ENCODE measurements around the gene SLC18A3.

SLC18A3 gene

DNA sequence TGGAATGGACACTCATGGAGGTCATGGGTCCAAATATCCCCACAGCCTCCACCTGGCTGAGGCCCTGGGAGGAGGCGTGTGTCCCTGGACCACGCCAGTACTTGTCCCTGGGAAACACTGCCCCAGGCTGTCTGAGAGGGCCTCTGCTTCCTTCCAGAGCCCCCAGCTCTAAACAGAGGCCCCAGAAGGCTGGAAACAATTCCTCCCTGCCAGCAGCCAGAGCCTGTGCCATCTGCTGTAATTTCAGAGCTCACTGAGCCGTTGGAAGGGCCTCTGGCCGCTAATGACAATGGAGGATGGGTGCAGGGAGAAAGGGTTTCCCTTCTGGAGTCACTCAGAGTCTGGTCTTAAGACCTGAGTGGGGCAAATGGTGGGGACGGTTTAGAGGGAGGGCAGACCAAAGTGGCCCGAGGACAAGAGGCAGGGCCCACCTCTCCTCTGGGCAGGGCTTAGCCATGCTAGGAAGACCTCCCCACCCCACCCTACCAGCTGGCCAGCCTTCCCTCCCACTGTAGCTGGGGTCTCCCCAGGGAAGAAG lies 10.8 kb downstream of the SLC18A3 start:
- no peaks in the 10 kb centered on the region for H3K4me1 Mint-ChIP-seq (ENCODE audit: low read depth)
- H3K4me3 Mint-ChIP-seq, result no peak overlapping the region
- no peaks in the 10 kb centered on the region for H3K36me3 Mint-ChIP-seq (ENCODE audit: low read depth)
- DNase-seq (ENCODE audit: low spot score), result no peak
- H3K9me3 Mint-ChIP-seq, result no peaks in the 10 kb centered on the region
- H3K27ac Mint-ChIP-seq, result no peak overlapping the region
- H3K27me3 Mint-ChIP-seq (ENCODE audit: low read depth), result peaks cover 25% of the 10 kb centered on the region

DNA sequence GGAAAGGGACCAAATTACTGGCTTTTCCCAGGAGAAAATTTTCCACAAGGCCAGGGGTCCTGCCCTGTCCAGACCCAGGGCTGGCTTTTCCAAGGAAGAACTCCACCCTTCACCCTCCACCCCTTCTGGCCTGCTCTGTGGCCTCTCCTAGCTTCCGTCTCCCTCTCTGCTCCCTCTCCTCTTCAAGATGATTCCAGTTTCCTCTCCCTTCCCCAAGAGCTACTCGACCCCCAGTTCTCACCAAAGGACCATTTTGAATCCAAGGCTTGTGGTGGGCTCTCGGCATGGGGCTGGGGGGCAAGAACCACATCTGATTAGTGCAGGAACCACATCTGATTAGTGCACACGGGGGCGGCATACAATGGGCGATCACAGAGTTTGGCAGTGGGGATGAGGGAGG lies 11.5 kb downstream of the SLC18A3 start:
- Mint-ChIP-seq H3K36me3 (ENCODE audit: low read depth) (no peaks in the 10 kb centered on the region), H3K4me1 (ENCODE audit: low read depth) (no peaks in the 10 kb centered on the region), H3K27ac (no peak overlapping the region), H3K4me3 (no peak overlapping the region), H3K27me3 (ENCODE audit: low read depth) (peaks cover 25% of the 10 kb centered on the region), H3K9me3 (no peaks in the 10 kb centered on the region)
- DNase-seq (ENCODE audit: low spot score), result no peak

DNA sequence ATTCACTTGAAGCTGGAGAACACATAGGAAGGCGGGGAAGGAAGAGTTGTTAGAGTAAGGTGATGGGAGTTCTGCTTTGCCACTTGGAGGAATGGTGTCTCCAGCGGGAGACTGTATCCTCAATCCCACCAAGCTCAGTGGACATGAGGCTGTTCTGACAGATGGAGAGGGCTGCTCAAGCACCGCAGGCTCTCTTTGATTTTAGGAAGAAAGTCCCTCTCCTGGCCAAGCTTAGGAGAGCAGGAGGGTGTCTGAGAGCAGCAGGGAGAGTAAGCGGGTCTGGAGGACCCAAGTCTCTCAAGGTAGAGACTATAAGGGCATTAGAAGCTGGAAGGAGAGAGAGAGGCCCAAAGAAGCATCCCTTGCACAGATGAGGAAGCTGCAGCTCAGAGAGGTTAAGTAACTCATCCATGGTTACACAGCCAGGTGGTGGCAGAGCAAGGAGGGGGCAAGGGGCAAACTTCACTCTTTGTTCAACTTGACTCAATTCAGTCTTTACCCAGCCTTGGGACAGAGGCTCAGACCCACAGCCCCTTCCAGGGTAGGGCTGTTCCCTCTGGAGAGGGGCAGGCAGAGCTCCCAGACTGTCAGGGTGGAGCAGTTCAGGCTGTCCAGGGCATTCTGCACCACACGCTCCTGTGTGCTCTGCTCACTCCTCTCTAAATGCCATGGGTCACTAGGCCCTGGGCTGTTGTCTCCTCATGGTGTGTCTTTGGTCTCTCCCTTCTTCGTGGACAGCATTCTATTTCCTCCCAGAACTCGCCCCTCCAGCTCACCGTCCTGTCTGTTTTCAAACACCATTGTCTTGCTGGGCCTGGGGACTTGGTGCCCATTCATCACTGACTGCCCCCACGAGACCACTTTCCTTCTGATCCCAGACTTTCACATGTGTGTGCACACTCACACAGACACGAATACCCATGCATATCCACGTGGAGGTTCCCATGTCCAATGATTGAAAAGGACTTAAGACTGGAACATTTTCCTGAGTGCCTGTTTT lies 12.6 kb downstream of the SLC18A3 start:
- no peaks in the 10 kb centered on the region for H3K4me1 Mint-ChIP-seq (ENCODE audit: low read depth)
- no peak for DNase-seq (ENCODE audit: low spot score)
- H3K4me3 Mint-ChIP-seq, result no peak overlapping the region
- H3K27ac Mint-ChIP-seq, result no peak overlapping the region
- no peaks in the 10 kb centered on the region for H3K9me3 Mint-ChIP-seq
- H3K27me3 Mint-ChIP-seq (ENCODE audit: low read depth), result peaks cover 16% of the 10 kb centered on the region
- H3K36me3 Mint-ChIP-seq (ENCODE audit: low read depth), result no peaks in the 10 kb centered on the region

GRCh38 chr10:49624629-49625028 lies 14.5 kb downstream of the SLC18A3 start:
- H3K4me1 Mint-ChIP-seq (ENCODE audit: low read depth), result no peaks in the 10 kb centered on the region
- no peak overlapping the region for H3K27ac Mint-ChIP-seq
- no peak for DNase-seq (ENCODE audit: low spot score)
- H3K4me3 Mint-ChIP-seq, result no peak overlapping the region
- no peaks in the 10 kb centered on the region for H3K36me3 Mint-ChIP-seq (ENCODE audit: low read depth)
- no peaks in the 10 kb centered on the region for H3K9me3 Mint-ChIP-seq
- H3K27me3 Mint-ChIP-seq (ENCODE audit: low read depth), result peaks cover 9% of the 10 kb centered on the region

GRCh38 chr10:49625411-49625810 lies 15.3 kb downstream of the SLC18A3 start:
- DNase-seq (ENCODE audit: low spot score), result no peak
- Mint-ChIP-seq H3K4me1 (ENCODE audit: low read depth) (no peaks in the 10 kb centered on the region), H3K9me3 (no peaks in the 10 kb centered on the region), H3K27ac (no peak overlapping the region), H3K36me3 (ENCODE audit: low read depth) (no peaks in the 10 kb centered on the region), H3K27me3 (ENCODE audit: low read depth) (peaks cover 4% of the 10 kb centered on the region), H3K4me3 (no peak overlapping the region)

DNA sequence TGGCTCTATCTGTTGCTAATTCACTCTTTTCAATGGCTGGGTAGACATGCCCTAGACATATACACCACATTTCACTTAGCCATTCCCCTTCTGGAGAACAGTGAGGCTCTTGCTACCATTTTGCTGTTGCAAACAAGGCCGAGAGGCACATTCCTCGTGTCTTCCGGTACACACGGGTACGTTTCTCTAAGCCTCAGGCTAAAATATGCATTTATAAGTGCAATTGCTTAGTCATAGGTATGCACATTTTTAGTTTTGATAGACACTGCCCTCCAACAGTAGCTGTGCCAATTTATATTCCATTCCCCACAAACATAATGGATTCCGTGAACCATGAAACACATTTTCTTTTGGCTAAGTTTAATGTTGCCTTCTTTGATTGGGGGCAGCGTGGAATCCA lies 16.9 kb downstream of the SLC18A3 start:
- H3K4me3 Mint-ChIP-seq, result no peak overlapping the region
- no peaks in the 10 kb centered on the region for H3K4me1 Mint-ChIP-seq (ENCODE audit: low read depth)
- peaks cover 2% of the 10 kb centered on the region for H3K27me3 Mint-ChIP-seq (ENCODE audit: low read depth)

GRCh38 chr10:49627644-49628247 lies 17.6 kb downstream of the SLC18A3 start:
- Mint-ChIP-seq H3K9me3 (no peaks in the 10 kb centered on the region), H3K27me3 (ENCODE audit: low read depth) (peaks cover 2% of the 10 kb centered on the region), H3K4me3 (no peak overlapping the region), H3K27ac (no peak overlapping the region), H3K36me3 (ENCODE audit: low read depth) (no peaks in the 10 kb centered on the region), H3K4me1 (ENCODE audit: low read depth) (no peaks in the 10 kb centered on the region)
- DNase-seq (ENCODE audit: low spot score), result no peak

More for the DNA sequence above, 16.9 kb downstream of the SLC18A3 start:
- Mint-ChIP-seq H3K36me3 (ENCODE audit: low read depth) (no peaks in the 10 kb centered on the region), H3K9me3 (no peaks in the 10 kb centered on the region), H3K27ac (no peak overlapping the region)
- no peak for DNase-seq (ENCODE audit: low spot score)

DNA sequence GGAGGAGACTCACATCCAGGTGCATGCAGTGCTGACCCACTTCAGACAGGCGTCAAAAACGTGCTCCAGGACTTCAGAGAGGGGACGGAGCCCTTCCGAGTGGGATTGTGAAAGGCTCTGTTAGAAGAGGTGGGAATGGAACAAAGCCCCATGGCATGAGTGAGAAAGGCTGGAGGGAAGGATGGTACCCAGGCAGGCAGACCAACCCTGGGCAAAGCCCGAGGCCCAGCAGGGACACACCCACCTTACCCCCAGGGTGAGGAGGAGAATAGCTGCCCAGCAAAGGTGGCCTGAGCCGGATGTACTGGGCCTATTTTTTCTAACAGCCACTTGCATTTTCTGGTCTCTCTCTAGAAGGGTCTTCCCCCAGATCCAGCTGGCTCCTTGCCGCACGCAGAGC lies 18.5 kb downstream of the SLC18A3 start:
- DNase-seq (ENCODE audit: low spot score), result no peak
- no peaks in the 10 kb centered on the region for H3K4me1 Mint-ChIP-seq (ENCODE audit: low read depth)
- no peak overlapping the region for H3K4me3 Mint-ChIP-seq
- peaks cover under 1% of the 10 kb centered on the region for H3K27me3 Mint-ChIP-seq (ENCODE audit: low read depth)
- H3K9me3 Mint-ChIP-seq, result no peaks in the 10 kb centered on the region
- no peak overlapping the region for H3K27ac Mint-ChIP-seq
- H3K36me3 Mint-ChIP-seq (ENCODE audit: low read depth), result no peaks in the 10 kb centered on the region

DNA sequence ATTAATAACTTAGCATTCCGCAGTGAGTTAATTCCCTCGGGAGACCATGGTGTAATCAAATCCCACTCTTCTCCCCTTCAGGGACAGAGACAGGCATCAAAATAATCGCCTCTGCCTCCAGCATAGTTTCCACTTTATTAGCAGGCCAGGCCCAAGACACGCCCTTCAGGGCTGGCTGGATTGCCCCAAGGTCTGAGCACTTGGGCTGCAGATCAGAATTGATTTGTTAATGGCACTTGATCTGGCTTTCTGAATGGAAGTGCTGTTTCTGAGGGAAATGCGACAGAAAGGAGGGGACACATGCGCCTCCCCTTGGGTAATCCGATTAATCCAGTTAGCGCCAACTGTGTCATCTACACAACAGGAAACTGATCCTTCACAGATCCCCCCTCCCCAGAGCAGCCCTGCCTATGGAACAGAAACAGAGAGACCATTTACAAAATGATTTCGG lies 19.3 kb downstream of the SLC18A3 start:
- Mint-ChIP-seq H3K36me3 (ENCODE audit: low read depth) (no peaks in the 10 kb centered on the region), H3K27me3 (ENCODE audit: low read depth) (peaks cover 2% of the 10 kb centered on the region), H3K4me1 (ENCODE audit: low read depth) (no peaks in the 10 kb centered on the region), H3K4me3 (no peak overlapping the region), H3K27ac (no peak overlapping the region), H3K9me3 (no peaks in the 10 kb centered on the region)
- DNase-seq (ENCODE audit: low spot score), result no peak

DNA sequence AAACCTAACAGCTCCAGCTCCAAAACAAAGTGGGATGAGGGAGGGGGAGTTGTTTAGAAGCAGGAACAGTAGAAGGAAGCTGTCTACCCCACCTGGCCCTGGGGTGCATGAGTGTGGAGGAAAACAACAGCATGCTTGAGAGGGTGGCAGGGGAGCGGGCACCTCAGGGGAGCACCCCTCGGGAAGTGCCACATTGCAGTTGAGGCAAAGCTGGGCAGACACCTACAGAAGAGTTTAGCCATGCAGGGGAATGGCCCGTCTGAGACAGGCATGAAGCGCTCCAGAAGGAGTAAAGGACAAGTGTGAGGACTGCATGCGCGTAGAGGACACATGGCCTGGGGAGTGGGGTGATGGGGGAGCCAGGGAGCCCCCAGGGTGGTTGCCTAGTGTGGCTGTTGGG lies 21.9 kb downstream of the SLC18A3 start:
- H3K36me3 Mint-ChIP-seq (ENCODE audit: low read depth), result no peaks in the 10 kb centered on the region
- no peaks in the 10 kb centered on the region for H3K9me3 Mint-ChIP-seq
- no peak overlapping the region for H3K4me3 Mint-ChIP-seq
- H3K27me3 Mint-ChIP-seq (ENCODE audit: low read depth), result peaks cover 16% of the 10 kb centered on the region
- H3K27ac Mint-ChIP-seq, result no peak overlapping the region
- H3K4me1 Mint-ChIP-seq (ENCODE audit: low read depth), result no peaks in the 10 kb centered on the region
- DNase-seq (ENCODE audit: low spot score), result no peak

- no peak overlapping the region for H3K27ac Mint-ChIP-seq
- no peak overlapping the region for H3K4me3 Mint-ChIP-seq
- no peaks in the 10 kb centered on the region for H3K36me3 Mint-ChIP-seq (ENCODE audit: low read depth)
- no peaks in the 10 kb centered on the region for H3K4me1 Mint-ChIP-seq (ENCODE audit: low read depth)
- no peak for DNase-seq (ENCODE audit: low spot score)
- H3K27me3 Mint-ChIP-seq (ENCODE audit: low read depth), result peaks cover 23% of the 10 kb centered on the region
- no peaks in the 10 kb centered on the region for H3K9me3 Mint-ChIP-seq
Measured at GRCh38 chr10:49632406-49633317, 22.6 kb downstream of the SLC18A3 start.

- Mint-ChIP-seq H3K9me3 (no peaks in the 10 kb centered on the region), H3K4me3 (no peak overlapping the region), H3K27me3 (ENCODE audit: low read depth) (peaks cover 30% of the 10 kb centered on the region), H3K4me1 (ENCODE audit: low read depth) (no peaks in the 10 kb centered on the region), H3K36me3 (ENCODE audit: low read depth) (no peaks in the 10 kb centered on the region), H3K27ac (no peak overlapping the region)
- no peak for DNase-seq (ENCODE audit: low spot score)
Measured at GRCh38 chr10:49633327-49634068, 23.4 kb downstream of the SLC18A3 start.

- Mint-ChIP-seq H3K27ac (no peak overlapping the region), H3K9me3 (no peaks in the 10 kb centered on the region), H3K27me3 (ENCODE audit: low read depth) (peaks cover 30% of the 10 kb centered on the region), H3K36me3 (ENCODE audit: low read depth) (no peaks in the 10 kb centered on the region), H3K4me3 (no peak overlapping the region), H3K4me1 (ENCODE audit: low read depth) (no peaks in the 10 kb centered on the region)
- DNase-seq (ENCODE audit: low spot score), result no peak
Measured at GRCh38 chr10:49634069-49634660, 24.1 kb downstream of the SLC18A3 start.

Measured in T-helper 2 cell treated with Interferon-gamma antibody and Interleukin-4, amounts not matched to agents 5 μg/mL and 100 μg/mL, for 36 hours (primary cell).